ENCODE results near the gene CPTP. TPM values are rescaled to one million over a fixed set of nuclear protein-coding genes. Genes with fewer than 3 reads are reported as not detected.

The CPTP gene
- total RNA-seq, 1 experiment from 2014 or later, result 52.2 TPM

DNA sequence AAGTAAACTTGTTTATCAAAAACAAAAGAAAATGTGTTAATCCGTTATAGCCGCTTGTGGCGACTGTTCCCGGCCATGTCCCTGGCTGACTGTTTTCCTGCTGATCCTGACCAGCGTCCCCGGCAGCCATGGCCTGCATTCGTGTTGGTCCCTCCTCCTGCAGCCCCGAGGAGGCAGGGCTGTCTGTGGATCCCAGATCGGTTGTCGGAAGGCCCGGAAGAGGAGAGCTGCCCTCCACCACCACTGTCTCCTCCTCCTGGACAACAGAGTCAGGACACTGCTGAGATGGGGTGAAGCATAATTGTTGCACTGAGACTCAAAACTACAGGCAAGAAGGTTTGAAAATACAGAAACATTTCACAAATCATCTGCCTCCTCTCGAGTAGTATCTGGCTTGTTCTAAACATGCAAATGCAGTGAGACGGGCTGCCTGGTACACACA is 37.4 kb downstream of the CPTP start:
- CTCF ChIA-PET, result no interaction called here
- Histone ChIP-seq H3K27ac (ENCODE audit: low read length) (peak overlapping the region; percentile 93), H3K4me1 (ENCODE audit: control insufficient read depth, insufficient read depth, low read length) (peaks cover 52% of the 10 kb centered on the region), H3K36me3 (ENCODE audit: control insufficient read depth, insufficient read depth, low read length) (no peaks in the 10 kb centered on the region), H3K4me3 (ENCODE audit: low read depth in 2 of 2, low read length in 2 of 2) (no peak overlapping the region), H3K9me3 (ENCODE audit: control insufficient read depth, insufficient read depth, low read depth, low read length) (no peaks in the 10 kb centered on the region), H3K27me3 (ENCODE audit: control insufficient read depth, insufficient read depth, low read length) (no peaks in the 10 kb centered on the region)
- no TSS peak for BruUV-seq (replicated peaks)
- in situ Hi-C loops (cut with HindIII; ENCODE audit: low pct_unique_long_range_greater_than_20kb, low sequenced_read_pairs) (no loop called here), intact Hi-C loops (cut with micrococcal nuclease; ENCODE audit: unreplicated experiment) (no loop called here)
- no peak for DNase-seq (ENCODE audit: low read depth, low spot score)
- POLR2A ChIA-PET, result no interaction called here
- peak; percentile 19; the same call in 1 of the 2 replicates for ATAC-seq
- TF ChIP-seq, protein P1, sequence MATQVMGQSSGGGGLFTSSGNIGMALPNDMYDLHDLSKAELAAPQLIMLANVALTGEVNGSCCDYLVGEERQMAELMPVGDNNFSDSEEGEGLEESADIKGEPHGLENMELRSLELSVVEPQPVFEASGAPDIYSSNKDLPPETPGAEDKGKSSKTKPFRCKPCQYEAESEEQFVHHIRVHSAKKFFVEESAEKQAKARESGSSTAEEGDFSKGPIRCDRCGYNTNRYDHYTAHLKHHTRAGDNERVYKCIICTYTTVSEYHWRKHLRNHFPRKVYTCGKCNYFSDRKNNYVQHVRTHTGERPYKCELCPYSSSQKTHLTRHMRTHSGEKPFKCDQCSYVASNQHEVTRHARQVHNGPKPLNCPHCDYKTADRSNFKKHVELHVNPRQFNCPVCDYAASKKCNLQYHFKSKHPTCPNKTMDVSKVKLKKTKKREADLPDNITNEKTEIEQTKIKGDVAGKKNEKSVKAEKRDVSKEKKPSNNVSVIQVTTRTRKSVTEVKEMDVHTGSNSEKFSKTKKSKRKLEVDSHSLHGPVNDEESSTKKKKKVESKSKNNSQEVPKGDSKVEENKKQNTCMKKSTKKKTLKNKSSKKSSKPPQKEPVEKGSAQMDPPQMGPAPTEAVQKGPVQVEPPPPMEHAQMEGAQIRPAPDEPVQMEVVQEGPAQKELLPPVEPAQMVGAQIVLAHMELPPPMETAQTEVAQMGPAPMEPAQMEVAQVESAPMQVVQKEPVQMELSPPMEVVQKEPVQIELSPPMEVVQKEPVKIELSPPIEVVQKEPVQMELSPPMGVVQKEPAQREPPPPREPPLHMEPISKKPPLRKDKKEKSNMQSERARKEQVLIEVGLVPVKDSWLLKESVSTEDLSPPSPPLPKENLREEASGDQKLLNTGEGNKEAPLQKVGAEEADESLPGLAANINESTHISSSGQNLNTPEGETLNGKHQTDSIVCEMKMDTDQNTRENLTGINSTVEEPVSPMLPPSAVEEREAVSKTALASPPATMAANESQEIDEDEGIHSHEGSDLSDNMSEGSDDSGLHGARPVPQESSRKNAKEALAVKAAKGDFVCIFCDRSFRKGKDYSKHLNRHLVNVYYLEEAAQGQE (IDR thresholded peaks at IDR 0.05; ENCODE audit: insufficient read depth in 1 of 2, low read depth in 2 of 2, low read length in 1 of 2), result no peak
- TF ChIP-seq TCF7L2 (IDR thresholded peaks at IDR 0.05; ENCODE audit: low read depth, low read length) (no peak), POLR2AphosphoS5 (IDR thresholded peaks at IDR 0.05; ENCODE audit: low read depth, low read length) (no peak), SIN3A (IDR thresholded peaks at IDR 0.05; ENCODE audit: borderline replicate concordance, insufficient read depth, low read depth, low read length) (no peak)

DNA sequence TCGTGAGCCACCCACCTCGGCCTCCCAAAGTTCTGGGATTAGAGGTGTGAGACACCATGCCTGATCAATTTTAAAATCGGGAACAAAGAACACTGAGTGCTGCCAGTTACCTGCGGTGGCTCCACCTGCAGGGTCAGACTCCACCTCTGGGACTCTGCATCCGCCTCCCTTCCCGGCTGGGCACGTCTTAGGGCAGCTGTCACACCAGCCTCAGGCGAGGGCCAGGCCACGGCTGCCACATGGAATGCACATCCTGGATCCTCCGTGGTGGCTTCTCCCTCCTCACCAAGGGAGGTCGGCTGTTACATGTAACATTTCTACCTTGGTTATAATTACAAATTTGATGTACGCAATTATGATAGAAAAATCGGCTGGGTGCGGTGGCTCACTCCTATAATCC is 39.7 kb downstream of the CPTP start:
- DNase-seq (ENCODE audit: low read depth, low spot score), result no peak

More for the DNA sequence above, 39.7 kb downstream of the CPTP start:
- no peak overlapping the region for H3K27ac ChIP-seq (ENCODE audit: low read length)
- POLR2A ChIA-PET, result no interaction called here
- intact Hi-C loops (cut with micrococcal nuclease; ENCODE audit: unreplicated experiment), result no loop called here
- no TSS peak for BruUV-seq (replicated peaks)
- H3K9me3 ChIP-seq (ENCODE audit: control insufficient read depth, insufficient read depth, low read depth, low read length), result no peaks in the 10 kb centered on the region
- TF ChIP-seq, protein P1 (IDR thresholded peaks at IDR 0.05; ENCODE audit: insufficient read depth in 1 of 2, low read depth in 2 of 2, low read length in 1 of 2), result no peak
- TF ChIP-seq SIN3A (IDR thresholded peaks at IDR 0.05; ENCODE audit: borderline replicate concordance, insufficient read depth, low read depth, low read length), result no peak
- TF ChIP-seq, protein P2, sequence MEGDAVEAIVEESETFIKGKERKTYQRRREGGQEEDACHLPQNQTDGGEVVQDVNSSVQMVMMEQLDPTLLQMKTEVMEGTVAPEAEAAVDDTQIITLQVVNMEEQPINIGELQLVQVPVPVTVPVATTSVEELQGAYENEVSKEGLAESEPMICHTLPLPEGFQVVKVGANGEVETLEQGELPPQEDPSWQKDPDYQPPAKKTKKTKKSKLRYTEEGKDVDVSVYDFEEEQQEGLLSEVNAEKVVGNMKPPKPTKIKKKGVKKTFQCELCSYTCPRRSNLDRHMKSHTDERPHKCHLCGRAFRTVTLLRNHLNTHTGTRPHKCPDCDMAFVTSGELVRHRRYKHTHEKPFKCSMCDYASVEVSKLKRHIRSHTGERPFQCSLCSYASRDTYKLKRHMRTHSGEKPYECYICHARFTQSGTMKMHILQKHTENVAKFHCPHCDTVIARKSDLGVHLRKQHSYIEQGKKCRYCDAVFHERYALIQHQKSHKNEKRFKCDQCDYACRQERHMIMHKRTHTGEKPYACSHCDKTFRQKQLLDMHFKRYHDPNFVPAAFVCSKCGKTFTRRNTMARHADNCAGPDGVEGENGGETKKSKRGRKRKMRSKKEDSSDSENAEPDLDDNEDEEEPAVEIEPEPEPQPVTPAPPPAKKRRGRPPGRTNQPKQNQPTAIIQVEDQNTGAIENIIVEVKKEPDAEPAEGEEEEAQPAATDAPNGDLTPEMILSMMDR (IDR thresholded peaks at IDR 0.05), result no peak
- TF ChIP-seq TCF7L2 (IDR thresholded peaks at IDR 0.05; ENCODE audit: low read depth, low read length), result no peak
- TF ChIP-seq POLR2AphosphoS5 (IDR thresholded peaks at IDR 0.05; ENCODE audit: low read depth, low read length), result no peak
- peaks cover 30% of the 10 kb centered on the region for H3K4me1 ChIP-seq (ENCODE audit: control insufficient read depth, insufficient read depth, low read length)
- CTCF ChIA-PET, result no interaction called here
- H3K27me3 ChIP-seq (ENCODE audit: control insufficient read depth, insufficient read depth, low read length), result no peaks in the 10 kb centered on the region
- no peak overlapping the region for H3K4me3 ChIP-seq (ENCODE audit: low read depth in 2 of 2, low read length in 2 of 2)
- in situ Hi-C loops (cut with HindIII; ENCODE audit: low pct_unique_long_range_greater_than_20kb, low sequenced_read_pairs), result no loop called here
- no peaks in the 10 kb centered on the region for H3K36me3 ChIP-seq (ENCODE audit: control insufficient read depth, insufficient read depth, low read length)
- no peak for ATAC-seq
